Measurements from ENCODE around the gene MDM2.
"Not testable (repeated sequence)": the region's sequence is repeated elsewhere in the genome, so short reads cannot be mapped to it uniquely, and the experiment has no call there.

Gene MDM2

DNA sequence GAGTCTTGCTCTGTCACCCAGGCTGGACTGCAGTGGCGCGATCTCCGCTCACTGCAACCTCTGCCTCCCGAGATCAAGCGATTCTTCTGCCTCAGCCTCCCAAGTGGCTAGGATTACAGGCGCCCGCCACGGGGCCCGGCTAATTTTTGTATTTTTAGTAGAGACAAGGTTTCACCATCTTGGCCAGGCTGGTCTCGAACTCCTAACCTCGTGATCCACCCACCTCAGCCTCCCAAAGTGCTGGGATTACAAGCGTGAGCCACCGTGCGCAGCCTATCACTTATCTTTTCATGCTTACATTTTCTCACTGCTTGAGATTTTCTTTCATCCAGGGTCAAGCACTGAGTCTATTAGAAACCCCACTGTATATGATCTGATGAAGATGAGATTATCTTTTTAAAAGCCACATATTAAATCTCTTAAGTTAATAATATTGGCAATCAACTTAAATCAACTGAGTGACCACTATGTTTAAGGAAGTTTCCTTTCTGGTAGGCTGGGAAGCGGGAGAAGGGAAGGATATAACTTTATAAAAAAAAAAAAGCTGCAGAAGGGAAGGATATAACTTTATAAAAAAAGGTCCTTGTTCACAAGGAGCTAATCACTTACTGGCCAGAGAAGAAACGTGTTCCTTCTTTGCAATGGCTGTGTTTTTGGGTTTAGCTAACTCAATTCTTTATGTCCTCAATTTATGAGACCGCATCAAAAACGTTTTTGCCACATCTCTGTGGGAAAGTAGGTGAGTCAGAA lies 1.3 kb upstream of the MDM2 start:
- DNase-seq: no peak

DNA sequence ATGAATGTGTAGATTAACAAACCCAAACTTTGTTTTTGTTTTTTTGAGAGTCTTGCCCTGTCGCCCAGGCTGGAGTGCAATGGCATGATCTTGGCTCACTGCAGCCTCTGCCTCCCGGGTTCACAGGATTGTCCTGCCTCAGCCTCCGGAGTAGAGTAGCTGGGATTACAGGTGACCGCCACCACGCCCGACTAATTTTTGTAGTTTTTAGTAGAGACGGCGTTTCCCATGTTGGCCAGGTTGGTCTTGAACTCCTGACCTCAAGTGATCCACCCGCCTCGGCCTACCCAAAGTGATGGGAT lies 752 bp upstream of the MDM2 start:
- DNase-seq: not testable (repeated sequence)

DNA sequence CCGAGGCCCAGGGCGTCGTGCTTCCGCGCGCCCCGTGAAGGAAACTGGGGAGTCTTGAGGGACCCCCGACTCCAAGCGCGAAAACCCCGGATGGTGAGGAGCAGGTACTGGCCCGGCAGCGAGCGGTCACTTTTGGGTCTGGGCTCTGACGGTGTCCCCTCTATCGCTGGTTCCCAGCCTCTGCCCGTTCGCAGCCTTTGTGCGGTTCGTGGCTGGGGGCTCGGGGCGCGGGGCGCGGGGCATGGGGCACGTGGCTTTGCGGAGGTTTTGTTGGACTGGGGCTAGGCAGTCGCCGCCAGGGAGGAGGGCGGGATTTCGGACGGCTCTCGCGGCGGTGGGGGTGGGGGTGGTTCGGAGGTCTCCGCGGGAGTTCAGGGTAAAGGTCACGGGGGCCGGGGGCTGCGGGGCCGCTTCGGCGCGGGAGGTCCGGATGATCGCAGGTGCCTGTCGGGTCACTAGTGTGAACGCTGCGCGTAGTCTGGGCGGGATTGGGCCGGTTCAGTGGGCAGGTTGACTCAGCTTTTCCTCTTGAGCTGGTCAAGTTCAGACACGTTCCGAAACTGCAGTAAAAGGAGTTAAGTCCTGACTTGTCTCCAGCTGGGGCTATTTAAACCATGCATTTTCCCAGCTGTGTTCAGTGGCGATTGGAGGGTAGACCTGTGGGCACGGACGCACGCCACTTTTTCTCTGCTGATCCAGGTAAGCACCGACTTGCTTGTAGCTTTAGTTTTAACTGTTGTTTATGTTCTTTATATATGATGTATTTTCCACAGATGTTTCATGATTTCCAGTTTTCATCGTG lies 612 bp downstream of the MDM2 start:
- DNase-seq: peak; percentile 91 to 95 (median 94)

GRCh38 chr12:68809190-68810026 lies 1.4 kb downstream of the MDM2 start:
- DNase-seq: no peak

DNA sequence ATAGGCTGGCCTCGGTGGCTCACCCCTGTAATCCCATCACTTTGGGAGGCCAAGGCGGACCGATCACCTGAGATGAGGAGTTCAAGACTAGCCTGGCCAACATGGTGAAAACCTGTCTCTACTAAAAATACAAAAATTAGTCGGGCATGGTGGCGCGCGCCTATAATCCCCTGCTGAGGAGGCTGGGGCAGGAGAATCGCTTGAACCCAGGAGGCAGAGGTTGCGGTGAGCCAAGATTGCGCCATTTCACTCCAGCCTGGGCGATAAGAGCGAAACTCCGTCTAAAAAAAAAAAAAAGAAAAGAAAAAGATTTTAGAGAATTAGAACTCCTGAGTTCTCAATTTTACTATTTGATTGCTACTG lies 2.0 kb downstream of the MDM2 start:
- not testable (repeated sequence) for DNase-seq

- DNase-seq: not testable (repeated sequence)
Measured at GRCh38 chr12:68811573-68811972, 3.6 kb downstream of the MDM2 start.

GRCh38 chr12:68812553-68813241 lies 4.7 kb downstream of the MDM2 start:
- DNase-seq: no peak

DNA sequence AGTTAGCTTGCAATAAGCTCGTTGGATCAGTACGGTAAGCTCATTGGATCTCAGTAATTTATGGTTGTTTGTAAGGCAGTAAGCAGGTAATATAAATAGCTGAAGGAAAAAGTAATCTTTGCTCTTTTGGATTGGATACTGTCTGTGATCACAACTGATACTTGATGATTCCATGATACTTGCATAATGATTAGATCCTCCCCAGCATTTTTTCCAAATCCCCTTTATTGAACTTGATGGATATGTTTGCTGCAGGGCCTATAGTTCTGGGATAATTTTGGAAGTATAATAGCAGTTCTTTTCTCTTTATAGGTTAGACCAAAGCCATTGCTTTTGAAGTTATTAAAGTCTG lies 5.2 kb downstream of the MDM2 start:
- no peak for DNase-seq

DNA sequence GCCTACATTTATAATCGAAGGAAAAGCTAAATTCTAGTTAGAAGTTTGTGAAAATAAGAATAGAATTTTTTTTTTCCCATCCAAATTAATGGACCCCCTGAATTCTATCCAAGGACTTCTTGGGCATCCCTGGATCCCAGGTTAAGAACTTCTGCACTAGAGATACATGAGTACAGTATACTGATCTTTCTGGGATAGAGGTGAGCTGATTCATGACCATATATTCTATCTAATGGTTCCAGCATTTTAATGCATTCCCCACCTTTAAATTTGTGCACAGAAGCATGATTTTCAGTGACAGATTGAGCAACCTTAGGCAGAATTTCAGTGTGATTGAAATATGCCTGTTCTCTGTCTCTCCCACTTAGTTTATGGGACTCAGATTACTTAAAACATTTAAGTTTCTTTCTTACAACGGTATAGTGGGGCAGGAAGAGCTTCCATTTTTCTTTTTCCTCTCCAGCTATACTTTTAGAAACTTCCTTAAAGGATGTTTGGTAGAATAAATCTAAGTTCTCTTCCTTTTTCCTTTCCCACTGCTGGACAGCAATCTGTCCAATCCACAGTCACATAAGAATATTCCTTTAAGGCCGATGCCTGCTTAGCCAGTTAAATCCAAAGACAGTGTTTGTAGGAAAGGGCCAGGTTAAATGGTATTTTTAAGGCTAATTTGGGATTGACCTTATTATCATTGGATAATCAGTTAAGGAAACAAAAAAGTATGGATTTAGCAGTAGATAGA lies 6.7 kb downstream of the MDM2 start:
- DNase-seq: no peak

- DNase-seq: no peak
Measured at GRCh38 chr12:68815232-68815927, 7.4 kb downstream of the MDM2 start.

DNA sequence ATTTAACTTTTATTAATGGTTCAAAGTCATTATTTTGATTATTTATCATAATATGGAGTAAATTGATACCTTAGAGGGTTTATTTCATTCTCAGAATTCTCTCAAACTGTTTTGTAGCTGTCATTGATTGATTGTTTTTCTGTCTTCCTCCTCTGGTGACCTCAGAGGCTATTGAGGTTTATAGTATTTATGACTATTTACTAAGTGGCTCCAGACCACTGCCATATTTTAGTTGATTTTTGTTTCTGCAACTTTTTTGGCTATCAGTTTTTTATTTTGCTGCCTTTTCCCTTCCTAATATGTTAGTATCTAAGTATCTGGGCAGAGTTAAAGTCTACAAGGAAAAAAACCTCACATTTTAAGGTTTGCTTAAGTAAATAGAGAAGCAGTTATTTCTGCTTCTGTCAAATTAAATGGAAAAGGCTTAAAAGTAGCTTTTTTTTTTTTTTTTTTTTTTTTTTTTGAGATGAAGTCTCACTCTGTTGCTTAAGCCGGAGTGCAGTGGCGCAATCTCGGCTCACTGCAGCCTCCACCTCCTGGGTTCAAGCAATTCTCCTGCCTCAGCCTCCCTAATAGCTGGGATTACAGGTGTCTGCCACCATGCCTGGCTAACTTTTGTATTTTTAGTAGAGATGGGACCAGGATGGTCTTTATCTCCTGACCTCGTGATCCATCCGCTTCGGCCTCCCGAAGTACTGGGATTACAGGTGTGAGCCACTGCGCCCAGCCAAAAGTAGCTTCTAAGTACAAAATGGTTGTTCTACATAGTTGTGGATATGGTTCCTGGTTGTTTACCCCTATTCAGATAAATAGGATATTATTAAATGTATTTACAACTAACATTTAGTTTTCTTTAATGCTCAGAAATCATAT lies 8.2 kb downstream of the MDM2 start:
- no peak for DNase-seq

DNA sequence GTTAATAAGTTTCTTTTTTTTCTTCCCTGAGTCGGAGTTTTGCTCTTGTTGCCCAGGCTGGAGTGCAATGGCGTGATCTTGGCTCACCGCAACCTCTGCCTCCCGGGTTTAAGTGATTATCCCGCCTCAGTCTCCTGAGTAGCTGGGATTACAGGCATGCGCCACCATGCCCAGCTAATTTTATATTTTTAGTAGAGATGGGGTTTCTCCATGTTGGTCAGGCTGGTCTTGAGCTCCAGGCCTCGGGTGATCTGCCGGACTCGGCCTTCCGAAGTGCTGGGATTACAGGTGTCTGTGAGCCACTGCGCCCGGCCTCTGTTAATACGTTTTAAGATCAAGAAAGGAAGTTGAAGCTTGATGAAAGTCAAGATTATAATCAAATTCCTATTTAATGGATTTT lies 11.5 kb downstream of the MDM2 start:
- not testable (repeated sequence) for DNase-seq

- no peak for DNase-seq
Measured at GRCh38 chr12:68821357-68822188, 13.6 kb downstream of the MDM2 start.

- DNase-seq: no peak
Measured at GRCh38 chr12:68823696-68824095, 15.7 kb downstream of the MDM2 start.

DNA sequence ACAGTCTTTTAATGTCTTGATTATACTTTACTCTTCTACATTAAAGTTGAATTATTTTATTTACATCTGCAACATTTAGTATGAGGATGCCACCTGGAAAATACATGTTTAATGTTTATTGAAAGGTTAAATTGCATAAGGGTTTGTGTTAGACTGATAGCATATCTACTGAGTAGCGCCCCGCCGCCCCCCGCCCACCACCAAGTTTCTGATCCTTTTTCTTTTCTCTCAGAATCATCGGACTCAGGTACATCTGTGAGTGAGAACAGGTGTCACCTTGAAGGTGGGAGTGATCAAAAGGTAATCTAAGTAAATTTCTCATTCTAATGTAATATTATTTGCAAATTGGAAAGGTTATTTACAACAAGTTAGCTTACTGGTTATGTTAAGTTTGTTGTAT lies 16.2 kb downstream of the MDM2 start:
- DNase-seq: no peak

GRCh38 chr12:68824597-68825250 lies 16.7 kb downstream of the MDM2 start:
- DNase-seq: no peak

DNA sequence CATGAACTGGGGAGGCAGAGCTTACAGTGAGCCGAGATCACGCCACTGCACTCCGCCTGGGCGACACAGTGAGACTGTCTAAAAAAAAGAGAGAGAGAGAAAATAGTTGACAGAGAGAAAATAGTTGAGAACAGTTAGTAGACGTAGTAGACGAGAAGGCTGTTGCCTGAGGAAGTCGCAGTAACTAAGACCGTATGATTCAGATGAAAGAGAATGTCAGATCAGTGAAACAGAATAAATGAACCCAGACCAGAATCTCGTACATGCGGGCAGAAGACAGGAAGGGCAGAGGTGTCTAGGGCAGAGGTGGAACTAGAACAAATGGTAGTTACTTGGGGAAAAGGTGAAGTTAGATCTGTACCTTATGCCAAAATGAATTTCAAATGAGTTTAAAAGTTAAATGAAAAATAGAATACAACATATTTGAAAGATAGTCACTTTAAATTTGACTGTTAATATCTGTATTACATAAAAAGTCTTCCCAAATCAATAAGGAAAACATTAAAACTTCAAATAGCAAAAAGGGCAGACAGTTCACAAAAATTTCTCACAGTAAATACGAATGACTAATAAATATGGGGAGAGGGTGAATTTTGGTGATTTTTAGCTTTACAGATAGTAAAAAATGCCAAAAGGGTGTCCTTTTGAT lies 17.7 kb downstream of the MDM2 start:
- DNase-seq: no peak

DNA sequence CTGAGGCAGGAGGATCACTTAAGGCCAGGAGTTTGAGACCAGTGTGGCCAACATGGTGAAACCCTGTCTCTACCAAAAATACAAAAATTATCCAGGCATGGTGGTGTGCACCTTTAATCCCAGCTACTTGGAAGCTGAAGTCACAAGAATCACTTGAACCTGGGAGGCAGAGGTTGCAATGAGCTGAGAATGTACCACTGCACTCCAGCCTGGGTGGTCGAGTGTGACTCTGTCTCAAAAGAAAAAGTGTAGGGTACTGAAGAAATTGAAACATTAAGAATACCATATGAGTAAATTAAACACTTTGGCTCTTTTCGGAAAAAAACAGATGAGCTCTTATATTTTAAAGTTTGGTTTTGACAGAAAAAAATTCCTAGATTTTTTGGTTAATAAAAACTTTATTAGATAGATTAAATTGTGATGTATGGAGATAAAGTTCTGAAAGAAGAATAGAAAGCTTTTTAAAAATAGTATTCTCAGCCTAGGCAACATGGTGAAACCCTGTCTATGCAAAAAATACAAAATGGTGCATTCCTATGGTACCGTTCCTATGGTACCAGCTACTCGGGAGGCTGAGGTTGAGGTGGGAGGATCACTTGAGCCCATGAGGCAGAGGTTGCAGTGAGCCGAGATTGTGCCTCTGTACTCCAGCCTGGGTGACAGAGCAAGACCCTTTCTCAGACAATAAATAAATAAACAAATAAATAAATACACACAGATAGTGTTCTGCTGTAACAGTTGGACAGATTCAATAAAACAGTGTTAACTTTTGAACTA lies 20.1 kb downstream of the MDM2 start:
- DNase-seq: no peak

All from suppressor macrophage treated with lipopolysaccharide for 1 hour (primary cell).